Kidney capillary endothelial cell (primary cell): ENCODE data around the gene MYPN.
"Not testable (repeated sequence)": the region's sequence is repeated elsewhere in the genome, so short reads cannot be mapped to it uniquely, and the experiment has no call there.

Experiments
- DNase-seq: peaks from one replicate; pipeline ENCODE4 v3.0.0-alpha.2; 2018; ENCODE audit warnings: low spot score

MYPN gene

GRCh38 chr10:68109331-68109730, at the start of gene MYPN:
TSS of gene MYPN (plus strand) at chr10:68109488. CDS start at chr10:68121439, 11,951 bp downstream.
- DNase-seq = no peak

- no peak for DNase-seq
Measured at GRCh38 chr10:68067029-68067428, 42.3 kb upstream of the MYPN start.

- no peak for DNase-seq
Measured at GRCh38 chr10:68067508-68067907, 41.8 kb upstream of the MYPN start.

- DNase-seq = no peak
Measured at GRCh38 chr10:68073631-68074030, 35.7 kb upstream of the MYPN start.

GRCh38 chr10:68074031-68074774, 35.1 kb upstream of the MYPN start:
- DNase-seq = peak; percentile 48

GRCh38 chr10:68074775-68075549, 34.3 kb upstream of the MYPN start, which contains the start of gene HERC4:
TSS of gene HERC4 (minus strand) at chr10:68075283. CDS start at chr10:68073108, 2,175 bp downstream.
- peak; percentile 82 for DNase-seq

GRCh38 chr10:68075550-68076004, 33.7 kb upstream of the MYPN start:
- DNase-seq = no peak

- not testable (repeated sequence) for DNase-seq
Measured at GRCh38 chr10:68076081-68076480, 33.2 kb upstream of the MYPN start.

GRCh38 chr10:68077026-68077425, 32.3 kb upstream of the MYPN start:
- no peak for DNase-seq

- DNase-seq = no peak
Measured at GRCh38 chr10:68079434-68079833, 29.9 kb upstream of the MYPN start.

- DNase-seq = no peak
Measured at GRCh38 chr10:68080853-68081431, 28.3 kb upstream of the MYPN start.

GRCh38 chr10:68081916-68082315, 27.4 kb upstream of the MYPN start:
- DNase-seq = no peak

GRCh38 chr10:68082872-68083271, 26.4 kb upstream of the MYPN start:
- DNase-seq = peak; percentile 39

- DNase-seq = no peak
Measured at GRCh38 chr10:68083953-68084352, 25.3 kb upstream of the MYPN start.

- DNase-seq = no peak
Measured at GRCh38 chr10:68084469-68084868, 24.8 kb upstream of the MYPN start.

- no peak for DNase-seq
Measured at GRCh38 chr10:68086011-68086410, 23.3 kb upstream of the MYPN start.

- no peak for DNase-seq
Measured at GRCh38 chr10:68086910-68087684, 22.2 kb upstream of the MYPN start.

GRCh38 chr10:68087685-68088401, 21.4 kb upstream of the MYPN start:
- no peak for DNase-seq

GRCh38 chr10:68088740-68089139, 20.5 kb upstream of the MYPN start:
- DNase-seq = no peak

GRCh38 chr10:68090586-68090985, 18.7 kb upstream of the MYPN start:
- DNase-seq = no peak

- no peak for DNase-seq
Measured at GRCh38 chr10:68092512-68092911, 16.8 kb upstream of the MYPN start.
